C1 segment of cervical spinal cord (tissue), 14 donors: Measurements from ENCODE around the gene MYH9.
A peak's percentile ranks its signal among the peaks of the same experiment; 100 is the strongest.

Experiments
- DNase-seq, 14 donors: peaks; one replicate each; lab custom pipeline; 2025; lab: John Stamatoyannopoulos, UW

Gene MYH9

GRCh38 chr22:36351921-36352802, 35.6 kb downstream of the MYH9 start:
- peak in 4 of 14 donors; percentile 19 to 56 (median 30) for DNase-seq

GRCh38 chr22:36350751-36351594, 36.8 kb downstream of the MYH9 start:
- peak in 4 of 14 donors; percentile 14 to 81 (median 51) for DNase-seq

- DNase-seq = no peak
These were observed 38.0 kb downstream of the MYH9 start for GRCh38 chr22:36349726-36350125.

GRCh38 chr22:36348760-36349159, 39.0 kb downstream of the MYH9 start:
- no peak for DNase-seq

GRCh38 chr22:36347094-36347493, 40.7 kb downstream of the MYH9 start:
- DNase-seq = no peak

- DNase-seq = peak in 12 of 14 donors; percentile 8 to 80 (median 59)
These were observed 43.5 kb downstream of the MYH9 start for GRCh38 chr22:36344106-36344827.

GRCh38 chr22:36343720-36344105, 44.1 kb downstream of the MYH9 start:
- peak in 6 of 14 donors; percentile 53 to 80 (median 72) for DNase-seq

GRCh38 chr22:36343070-36343719, 44.6 kb downstream of the MYH9 start:
- DNase-seq = no peak

GRCh38 chr22:36341640-36342041, 46.1 kb downstream of the MYH9 start:
- DNase-seq = peak in 9 of 14 donors; percentile 13 to 69 (median 47)

- DNase-seq = no peak
These were observed 47.1 kb downstream of the MYH9 start for GRCh38 chr22:36340621-36341020.

- DNase-seq = peak in 1 of 14 donors; percentile 11
These were observed 48.3 kb downstream of the MYH9 start for GRCh38 chr22:36339171-36340065.

GRCh38 chr22:36337365-36338130, 50.2 kb downstream of the MYH9 start:
- DNase-seq = peak in 8 of 14 donors; percentile 12 to 89 (median 20)

- peak in 4 of 14 donors; percentile 15 to 75 (median 38) for DNase-seq
These were observed 51.3 kb downstream of the MYH9 start for GRCh38 chr22:36336246-36337182.

- DNase-seq = peak in 3 of 14 donors; percentile 73 to 83 (median 78)
These were observed 52.1 kb downstream of the MYH9 start for GRCh38 chr22:36335621-36336020.

- DNase-seq = peak in 13 of 14 donors; percentile 50 to 87 (median 78)
These were observed 52.8 kb downstream of the MYH9 start for GRCh38 chr22:36334821-36335603.

- peak in 4 of 14 donors; percentile 25 to 45 (median 34) for DNase-seq
These were observed 53.5 kb downstream of the MYH9 start for GRCh38 chr22:36334081-36334820.
